Measurements from ENCODE around the gene SBF1.

SBF1 gene

DNA sequence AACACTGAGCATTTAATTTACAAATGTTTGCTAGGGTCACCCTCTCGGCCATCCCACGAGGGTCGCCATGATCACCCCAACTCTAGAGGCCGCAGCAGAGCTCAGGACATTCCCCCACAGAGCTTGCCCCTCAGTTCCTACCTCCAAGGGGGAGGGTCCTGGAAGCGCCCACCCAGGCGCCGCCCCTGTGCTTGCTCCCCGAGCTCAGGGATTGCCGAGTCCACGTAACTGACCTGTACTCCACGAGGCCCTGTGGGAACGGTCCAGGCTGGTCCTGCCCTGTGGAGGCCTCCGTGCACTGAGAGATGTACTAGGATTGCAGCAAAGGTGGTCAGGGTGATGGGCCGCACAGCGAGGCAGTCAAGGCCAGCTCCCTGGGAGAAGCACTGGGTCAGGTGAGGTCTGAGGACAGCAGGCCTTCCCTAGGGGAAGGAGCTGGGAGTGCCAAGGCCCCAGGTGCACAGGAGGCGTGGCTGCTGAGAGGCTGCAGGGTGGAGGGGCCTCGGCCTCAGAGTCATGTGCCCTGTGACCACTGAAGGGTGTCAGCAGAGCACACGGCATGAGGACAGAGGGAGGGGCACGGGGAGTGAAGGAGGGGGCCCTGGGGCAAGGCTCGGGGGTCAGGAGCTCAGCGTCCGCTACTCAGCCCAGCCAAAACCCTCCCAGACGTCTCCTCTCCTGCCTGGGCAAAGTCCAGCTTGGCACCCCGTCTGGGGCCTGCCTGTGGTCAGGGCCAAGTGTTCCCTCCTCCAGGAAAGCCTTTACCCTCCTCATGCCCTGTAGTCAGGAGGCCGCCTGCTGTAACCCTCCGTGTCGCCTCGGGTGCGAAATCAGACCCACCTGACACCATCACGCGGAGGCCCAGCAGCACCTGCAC lies 9.4 kb upstream of the SBF1 start:
- TF ChIP-seq, protein P1, sequence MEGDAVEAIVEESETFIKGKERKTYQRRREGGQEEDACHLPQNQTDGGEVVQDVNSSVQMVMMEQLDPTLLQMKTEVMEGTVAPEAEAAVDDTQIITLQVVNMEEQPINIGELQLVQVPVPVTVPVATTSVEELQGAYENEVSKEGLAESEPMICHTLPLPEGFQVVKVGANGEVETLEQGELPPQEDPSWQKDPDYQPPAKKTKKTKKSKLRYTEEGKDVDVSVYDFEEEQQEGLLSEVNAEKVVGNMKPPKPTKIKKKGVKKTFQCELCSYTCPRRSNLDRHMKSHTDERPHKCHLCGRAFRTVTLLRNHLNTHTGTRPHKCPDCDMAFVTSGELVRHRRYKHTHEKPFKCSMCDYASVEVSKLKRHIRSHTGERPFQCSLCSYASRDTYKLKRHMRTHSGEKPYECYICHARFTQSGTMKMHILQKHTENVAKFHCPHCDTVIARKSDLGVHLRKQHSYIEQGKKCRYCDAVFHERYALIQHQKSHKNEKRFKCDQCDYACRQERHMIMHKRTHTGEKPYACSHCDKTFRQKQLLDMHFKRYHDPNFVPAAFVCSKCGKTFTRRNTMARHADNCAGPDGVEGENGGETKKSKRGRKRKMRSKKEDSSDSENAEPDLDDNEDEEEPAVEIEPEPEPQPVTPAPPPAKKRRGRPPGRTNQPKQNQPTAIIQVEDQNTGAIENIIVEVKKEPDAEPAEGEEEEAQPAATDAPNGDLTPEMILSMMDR (conservative IDR thresholded peaks at IDR 0.05; ENCODE audit: control insufficient read depth, insufficient read depth, low read depth, low read length): no peak
- no peak overlapping the region for H3K4me3 ChIP-seq (ENCODE audit: control insufficient read depth, low read depth, low read length)
- DNase-seq (ENCODE audit: low read depth): no peak

DNA sequence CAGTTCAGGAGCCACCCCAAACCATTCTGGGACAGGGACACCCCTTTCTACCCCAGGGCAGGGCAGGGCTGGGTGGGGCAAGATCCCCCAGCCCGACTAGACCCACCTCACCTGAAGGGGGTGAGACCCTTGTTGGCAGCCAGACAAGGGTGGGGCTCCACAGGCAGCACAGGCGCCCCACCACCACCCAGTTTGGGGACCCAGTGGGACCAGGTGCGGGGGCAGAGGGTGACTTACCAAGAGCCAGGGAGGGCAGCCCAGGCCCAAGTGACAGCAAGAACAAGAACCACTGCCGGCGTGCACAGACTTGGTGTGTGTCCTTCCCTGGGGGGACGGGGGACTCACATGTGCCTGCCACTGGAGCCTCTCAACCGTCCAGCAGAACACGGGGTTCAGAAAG lies 8.7 kb upstream of the SBF1 start:
- TF ChIP-seq, protein P1 (conservative IDR thresholded peaks at IDR 0.05; ENCODE audit: control insufficient read depth, insufficient read depth, low read depth, low read length): no peak
- H3K4me3 ChIP-seq (ENCODE audit: control insufficient read depth, low read depth, low read length): no peak overlapping the region
- no peak for DNase-seq (ENCODE audit: low read depth)

DNA sequence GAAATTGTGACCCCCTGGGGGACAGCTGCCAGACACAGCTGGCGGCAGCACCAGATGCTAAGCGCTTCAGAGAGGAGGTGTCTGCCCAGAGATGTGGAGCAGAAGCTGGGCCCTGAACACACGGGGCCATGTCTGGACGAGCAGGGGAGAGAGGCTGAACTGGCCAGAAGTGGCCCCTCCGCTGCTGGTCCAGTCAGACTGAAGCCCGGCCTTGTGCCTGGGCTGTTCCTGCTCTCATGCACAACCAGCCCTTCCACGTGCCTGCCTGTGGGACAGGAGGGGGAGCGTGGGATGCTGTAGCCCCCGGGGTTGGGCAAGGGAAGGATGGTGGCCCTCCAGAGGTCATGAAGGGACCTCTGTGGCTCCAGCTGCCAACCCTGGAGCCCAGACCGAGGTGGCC lies 8.3 kb upstream of the SBF1 start:
- TF ChIP-seq, protein P1 (conservative IDR thresholded peaks at IDR 0.05; ENCODE audit: control insufficient read depth, insufficient read depth, low read depth, low read length): no peak
- no peak for DNase-seq (ENCODE audit: low read depth)
- H3K4me3 ChIP-seq (ENCODE audit: control insufficient read depth, low read depth, low read length): no peak overlapping the region

DNA sequence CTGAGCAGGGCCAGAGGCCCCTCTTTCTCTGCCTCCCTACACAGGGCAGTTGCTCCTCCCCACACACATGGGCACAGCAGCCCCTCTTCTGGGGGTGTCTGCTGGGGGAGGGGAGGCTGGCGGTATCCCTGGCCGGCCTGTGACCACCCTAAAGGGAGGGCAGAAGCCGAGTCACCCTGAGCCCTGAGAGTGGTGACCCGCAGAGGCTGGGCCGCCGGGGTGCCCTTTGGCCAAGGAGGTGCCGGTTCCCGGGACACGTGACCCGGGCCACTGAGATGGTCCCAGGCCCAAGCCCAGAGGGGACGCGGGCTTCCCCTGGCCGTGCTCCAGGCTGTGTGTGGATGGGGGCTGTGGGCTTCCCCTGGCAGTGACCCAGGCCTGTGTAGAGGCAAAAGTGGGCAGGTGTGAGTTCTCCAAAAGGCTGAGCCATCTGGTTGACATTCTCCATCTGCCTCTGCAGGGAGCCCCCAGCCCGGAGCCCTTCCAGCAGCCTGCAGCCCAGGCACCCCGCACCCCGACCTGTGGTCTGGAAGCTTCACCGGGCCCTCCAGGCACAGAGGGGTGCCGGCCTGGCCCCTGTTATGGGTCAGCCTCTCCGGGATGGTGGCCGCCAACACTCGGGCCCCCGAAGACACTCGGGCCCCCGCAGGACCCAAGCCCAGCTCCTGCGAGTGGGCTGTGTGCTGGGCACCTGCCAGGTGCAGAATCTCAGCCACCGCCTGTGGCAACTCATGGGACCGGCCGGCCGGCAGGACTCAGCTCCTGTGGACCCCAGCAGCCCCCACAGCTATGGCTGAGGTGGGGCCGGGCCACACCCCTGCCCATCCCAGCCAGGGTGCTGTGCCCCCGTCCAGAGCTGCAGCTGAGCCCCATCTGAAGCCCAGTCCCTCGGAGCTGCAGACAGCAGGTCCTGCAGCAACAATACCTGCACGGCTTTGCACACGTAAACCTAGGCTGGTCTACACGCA lies 7.6 kb upstream of the SBF1 start:
- TF ChIP-seq, protein P1 (conservative IDR thresholded peaks at IDR 0.05; ENCODE audit: control insufficient read depth, insufficient read depth, low read depth, low read length): no peak
- no peak for DNase-seq (ENCODE audit: low read depth)
- H3K4me3 ChIP-seq (ENCODE audit: control insufficient read depth, low read depth, low read length): peak overlapping the region; percentile 19

DNA sequence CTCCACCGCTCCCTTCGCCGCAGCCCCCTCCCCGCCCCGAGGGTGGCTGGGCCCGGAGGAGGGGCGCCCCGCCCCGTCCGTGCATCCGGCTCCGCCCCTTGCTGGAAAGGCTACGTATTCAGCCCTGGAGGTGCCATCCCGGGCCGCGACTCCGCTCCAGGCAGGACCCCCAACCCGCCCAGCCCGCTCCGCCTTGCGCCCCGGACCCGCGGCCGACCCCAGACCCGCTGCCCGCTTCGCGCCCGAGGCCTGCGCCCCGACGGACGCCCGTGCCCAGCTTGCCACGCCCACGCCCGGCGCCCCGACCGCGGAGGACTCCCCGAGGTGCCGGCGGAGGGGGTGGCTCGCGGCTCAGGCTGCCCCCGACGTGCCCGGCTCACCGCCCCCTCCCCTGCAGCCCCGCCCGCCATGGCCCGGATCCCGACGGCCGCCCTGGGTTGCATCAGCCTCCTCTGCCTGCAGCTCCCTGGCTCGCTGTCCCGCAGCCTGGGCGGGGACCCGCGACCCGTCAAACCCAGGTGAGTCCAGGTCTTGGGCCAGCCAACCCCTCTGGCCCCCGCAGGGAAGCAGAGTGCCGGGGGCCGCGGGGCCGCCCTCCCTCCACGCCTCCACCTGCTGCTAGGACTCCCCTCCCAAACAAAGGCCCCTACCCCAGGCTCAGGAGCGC lies 6.7 kb upstream of the SBF1 start, which contains the start of gene ADM2:
Gene ADM2 (plus strand): TSS at position 104 of the 667 bp plus-strand sequence. CDS start 305 bp downstream, at position 409.
- H3K4me3 ChIP-seq (ENCODE audit: control insufficient read depth, low read depth, low read length): peak within 1 kb of the TSS; percentile 19
- DNase-seq (ENCODE audit: low read depth): no peak
- TF ChIP-seq, protein P1 (conservative IDR thresholded peaks at IDR 0.05; ENCODE audit: control insufficient read depth, insufficient read depth, low read depth, low read length): no peak

DNA sequence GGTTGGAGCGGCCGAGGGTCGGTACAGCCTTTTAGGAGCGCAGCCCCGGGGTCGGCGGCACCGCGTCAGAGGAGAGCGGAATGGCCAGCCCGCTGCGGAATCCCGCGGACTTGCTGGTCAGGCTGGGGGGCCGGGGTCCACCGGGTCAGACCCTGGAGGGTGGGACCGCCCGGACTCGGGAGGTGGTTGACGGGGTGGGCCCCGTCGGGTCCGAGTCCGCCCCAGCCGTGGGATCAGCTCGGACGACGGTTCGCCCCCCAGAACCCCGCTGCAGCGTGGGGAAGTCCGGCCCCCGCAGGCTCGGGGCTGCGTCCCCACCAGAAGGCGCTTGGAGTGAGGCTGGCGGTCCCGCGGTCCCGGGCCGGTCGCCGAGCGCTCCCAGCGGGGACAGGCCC lies 6.2 kb upstream of the SBF1 start:
- TF ChIP-seq, protein P1 (conservative IDR thresholded peaks at IDR 0.05; ENCODE audit: control insufficient read depth, insufficient read depth, low read depth, low read length): no peak
- DNase-seq (ENCODE audit: low read depth): no peak
- H3K4me3 ChIP-seq (ENCODE audit: control insufficient read depth, low read depth, low read length): no peak overlapping the region

Measured in fibroblast of mammary gland (primary cell).